DND-41 (cell line): Measurements from ENCODE around the gene ATP5F1D.

ENCODE experiments used
- ATAC-seq: fragments of 200-7000 bp; cut with Tn5 transposase; 3 replicates; pipeline ENCODE4 v1.9.1; 2021; ENCODE audit warnings: low read depth; ENCODE audit not compliant: insufficient read depth
- DNase-seq: peaks from one replicate; pipeline ENCODE4 v3.0.0-alpha.2; 2020
- H2AFZ ChIP-seq: 2 replicates; pipeline ENCODE4 v1.6.0; 2012; ENCODE audit warnings: low read depth, low read length
- H3K27ac ChIP-seq: 2 replicates; pipeline ENCODE4 v1.5.1; 2012; ENCODE audit warnings: low read length, inconsistent platforms
- H3K27me3 ChIP-seq: fragments of 200-600 bp; sonication (generic); 2 replicates; pipeline ENCODE4 v1.6.0; 2012; ENCODE audit warnings: low read length, mild to moderate bottlenecking, inconsistent platforms; ENCODE audit not compliant: insufficient read depth, poor library complexity
- H3K36me3 ChIP-seq: 2 replicates; pipeline ENCODE4 v1.5.1; 2012; ENCODE audit warnings: low read length, inconsistent platforms; ENCODE audit not compliant: insufficient read depth
- H3K4me1 ChIP-seq: 2 replicates; pipeline ENCODE4 v1.5.1; 2012; ENCODE audit warnings: mild to moderate bottlenecking, low read length; ENCODE audit not compliant: insufficient read depth
- H3K4me2 ChIP-seq: 2 replicates; pipeline ENCODE4 v1.6.0; 2012; ENCODE audit warnings: mild to moderate bottlenecking, moderate library complexity, low read length, inconsistent platforms; ENCODE audit not compliant: insufficient read depth
- H3K4me3 ChIP-seq, 2 experiments: fragments of 200-600 bp in 1 of 2; shearing (Covaris generic) in 1 of 2; 2 replicates each; pipeline ENCODE4 v1.5.1; 2012 to 2016; ENCODE audit warnings: inconsistent platforms in 2 of 2, low read length in 2 of 2, mild to moderate bottlenecking in 2 of 2, low read depth in 1 of 2, moderate library complexity in 1 of 2
- H3K79me2 ChIP-seq: 2 replicates; pipeline ENCODE4 v1.6.0; 2012; ENCODE audit warnings: low read length, inconsistent platforms; ENCODE audit not compliant: insufficient read depth
- H3K9ac ChIP-seq: 2 replicates; pipeline ENCODE4 v1.6.0; 2012; ENCODE audit warnings: low read depth, mild to moderate bottlenecking, inconsistent platforms, low read length, moderate library complexity
- H3K9me3 ChIP-seq: 2 replicates; pipeline ENCODE4 v1.5.1; 2012; ENCODE audit warnings: low read length, moderate library complexity, mild to moderate bottlenecking, inconsistent platforms; ENCODE audit not compliant: insufficient read depth, severe bottlenecking
- H4K20me1 ChIP-seq: 2 replicates; pipeline ENCODE4 v1.6.0; 2012; ENCODE audit warnings: low read length; ENCODE audit not compliant: insufficient read depth
- EZH2 ChIP-seq: IDR thresholded peaks from 3 replicates; pipeline ENCODE4 v1.6.1; 2012; ENCODE audit warnings: borderline replicate concordance, low read depth, mild to moderate bottlenecking, moderate library complexity, low read length, inconsistent platforms; ENCODE audit not compliant: severe bottlenecking
- TF ChIP-seq, protein P1 (sequence below): IDR thresholded peaks from 2 replicates; pipeline ENCODE4 v1.5.1; 2012; ENCODE audit warnings: borderline replicate concordance, low read length, moderate library complexity, mild to moderate bottlenecking; ENCODE audit not compliant: poor library complexity, severe bottlenecking; ENCODE audit errors: extremely low read depth

ATP5F1D gene

DNA sequence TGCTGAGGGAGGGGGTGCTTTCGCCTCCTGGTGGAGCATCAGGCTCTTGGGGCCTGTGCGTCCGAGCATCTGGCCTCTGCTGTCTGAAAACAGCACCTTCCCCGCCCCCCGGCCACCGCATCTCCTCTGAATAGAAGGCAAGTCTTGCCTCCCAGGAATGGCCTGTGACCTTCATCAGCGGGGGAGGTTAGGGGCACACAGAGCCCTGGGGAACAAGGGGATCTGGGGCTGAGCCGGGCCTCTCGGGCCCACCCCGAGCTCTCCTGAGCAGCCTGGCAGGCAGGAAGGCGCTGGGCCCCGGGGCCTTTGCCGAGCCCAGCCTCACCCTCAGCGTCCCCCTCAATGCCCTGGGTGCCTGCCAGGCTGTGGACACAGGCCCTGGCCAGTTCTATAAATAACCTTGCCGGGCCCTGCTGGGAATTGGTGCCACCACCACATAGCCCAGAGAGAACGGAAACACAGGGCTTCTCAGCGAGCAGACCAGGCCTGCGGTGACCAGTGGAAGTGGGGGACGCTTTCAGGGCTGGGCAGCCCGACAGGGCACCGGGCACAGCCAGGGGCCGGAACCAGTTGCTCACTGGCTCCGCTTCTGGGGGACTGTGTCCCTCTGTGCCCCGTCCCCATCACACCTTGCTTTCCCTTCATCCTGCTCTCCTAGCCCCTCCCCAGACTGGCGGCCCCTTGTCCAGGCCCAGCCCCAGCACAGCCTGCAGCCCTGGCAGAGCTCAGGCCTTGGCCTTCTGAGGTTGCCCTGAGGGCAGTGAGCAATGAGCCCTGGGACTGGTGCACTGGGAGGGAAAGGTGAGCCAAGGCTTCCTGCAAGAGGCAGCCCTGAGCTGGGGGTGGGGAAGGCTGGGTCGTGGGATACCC, 26.5 kb upstream of the ATP5F1D start:
- ATAC-seq: no peak
- peaks cover 70% of the 10 kb centered on the region for H4K20me1 ChIP-seq
- peaks cover 68% of the 10 kb centered on the region for H3K36me3 ChIP-seq
- H3K4me3 ChIP-seq: no peak overlapping the region
- no peak overlapping the region for H3K27ac ChIP-seq
- DNase-seq: no peak
- TF ChIP-seq, protein P1, sequence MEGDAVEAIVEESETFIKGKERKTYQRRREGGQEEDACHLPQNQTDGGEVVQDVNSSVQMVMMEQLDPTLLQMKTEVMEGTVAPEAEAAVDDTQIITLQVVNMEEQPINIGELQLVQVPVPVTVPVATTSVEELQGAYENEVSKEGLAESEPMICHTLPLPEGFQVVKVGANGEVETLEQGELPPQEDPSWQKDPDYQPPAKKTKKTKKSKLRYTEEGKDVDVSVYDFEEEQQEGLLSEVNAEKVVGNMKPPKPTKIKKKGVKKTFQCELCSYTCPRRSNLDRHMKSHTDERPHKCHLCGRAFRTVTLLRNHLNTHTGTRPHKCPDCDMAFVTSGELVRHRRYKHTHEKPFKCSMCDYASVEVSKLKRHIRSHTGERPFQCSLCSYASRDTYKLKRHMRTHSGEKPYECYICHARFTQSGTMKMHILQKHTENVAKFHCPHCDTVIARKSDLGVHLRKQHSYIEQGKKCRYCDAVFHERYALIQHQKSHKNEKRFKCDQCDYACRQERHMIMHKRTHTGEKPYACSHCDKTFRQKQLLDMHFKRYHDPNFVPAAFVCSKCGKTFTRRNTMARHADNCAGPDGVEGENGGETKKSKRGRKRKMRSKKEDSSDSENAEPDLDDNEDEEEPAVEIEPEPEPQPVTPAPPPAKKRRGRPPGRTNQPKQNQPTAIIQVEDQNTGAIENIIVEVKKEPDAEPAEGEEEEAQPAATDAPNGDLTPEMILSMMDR: no peak
- TF ChIP-seq EZH2: no peak
- H3K4me2 ChIP-seq: no peak overlapping the region
- no peak overlapping the region for H3K9ac ChIP-seq
- peaks cover 2% of the 10 kb centered on the region for H3K4me1 ChIP-seq
- H3K79me2 ChIP-seq: peaks cover 91% of the 10 kb centered on the region
- no peaks in the 10 kb centered on the region for H3K27me3 ChIP-seq
- no peaks in the 10 kb centered on the region for H3K9me3 ChIP-seq
- no peak overlapping the region for H2AFZ ChIP-seq

DNA sequence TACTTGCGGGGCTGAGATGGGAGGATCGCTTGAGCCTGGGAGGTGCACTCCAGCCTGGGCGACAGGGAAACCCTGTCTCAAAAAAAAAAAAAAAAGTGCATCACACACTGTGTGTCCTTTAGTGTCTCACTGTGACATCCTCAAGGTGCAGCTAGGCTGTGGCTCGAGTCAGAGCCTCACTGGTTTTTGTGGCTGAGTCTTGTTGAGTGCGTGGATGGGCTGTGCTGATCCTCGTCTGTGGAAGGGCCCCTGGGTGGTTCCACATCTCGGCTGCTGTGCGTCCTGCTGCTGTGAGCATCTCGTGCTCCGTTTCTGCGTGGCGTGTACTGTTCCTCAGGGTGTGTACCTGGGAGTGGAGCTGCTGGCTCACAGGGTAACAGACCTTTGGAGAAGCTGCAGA, 24.8 kb upstream of the ATP5F1D start:
- H3K27ac ChIP-seq: no peak overlapping the region
- H3K4me3 ChIP-seq: no peak overlapping the region
- H3K4me2 ChIP-seq: no peak overlapping the region
- no peaks in the 10 kb centered on the region for H3K27me3 ChIP-seq
- no peaks in the 10 kb centered on the region for H3K4me1 ChIP-seq
- H3K36me3 ChIP-seq: peaks cover 72% of the 10 kb centered on the region
- no peak overlapping the region for H2AFZ ChIP-seq
- H3K79me2 ChIP-seq: peaks cover 79% of the 10 kb centered on the region
- H4K20me1 ChIP-seq: peaks cover 71% of the 10 kb centered on the region
- TF ChIP-seq EZH2: no peak
- TF ChIP-seq, protein P1: no peak
- ATAC-seq: no peak
- DNase-seq: no peak
- H3K9me3 ChIP-seq: no peaks in the 10 kb centered on the region
- H3K9ac ChIP-seq: no peak overlapping the region

DNA sequence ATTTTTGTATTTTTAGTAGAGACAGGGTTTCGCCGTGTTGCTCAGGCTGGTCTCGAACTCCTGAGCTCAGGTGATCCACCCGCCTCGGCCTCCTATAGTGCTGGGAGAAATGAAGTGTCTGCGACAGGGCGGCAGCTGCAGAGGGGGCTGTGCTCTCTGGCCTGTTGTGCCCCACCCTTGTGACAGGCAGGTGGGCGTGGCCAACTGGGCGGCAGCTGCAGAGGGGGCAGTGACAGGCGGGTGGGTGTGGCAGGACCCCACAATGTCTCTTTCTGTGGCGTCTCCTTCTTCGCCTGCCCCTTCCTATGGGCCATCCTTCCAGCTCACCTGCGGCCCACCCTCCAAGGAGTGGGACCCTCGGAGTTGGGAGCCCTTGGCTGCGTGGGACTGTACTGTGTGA, 24.2 kb upstream of the ATP5F1D start:
- H2AFZ ChIP-seq: no peak overlapping the region
- DNase-seq (no peak), ATAC-seq (no peak)
- H4K20me1 ChIP-seq: peaks cover 66% of the 10 kb centered on the region
- no peak overlapping the region for H3K4me3 ChIP-seq
- TF ChIP-seq, protein P1: no peak
- TF ChIP-seq EZH2: no peak
- H3K4me2 ChIP-seq: no peak overlapping the region
- no peak overlapping the region for H3K9ac ChIP-seq
- peaks cover 72% of the 10 kb centered on the region for H3K36me3 ChIP-seq
- H3K9me3 ChIP-seq: no peaks in the 10 kb centered on the region
- no peaks in the 10 kb centered on the region for H3K4me1 ChIP-seq
- no peak overlapping the region for H3K27ac ChIP-seq
- peaks cover 73% of the 10 kb centered on the region for H3K79me2 ChIP-seq
- H3K27me3 ChIP-seq: no peaks in the 10 kb centered on the region
